DOHH2 (cell line): ENCODE measurements around the gene ARHGDIA.

ENCODE experiments used
- EZH2phosphoT487 ChIP-seq: fragments of 200-600 bp; sonication (generic); IDR thresholded peaks from 2 replicates; pipeline ENCODE4 v1.6.1; 2017; ENCODE audit warnings: borderline replicate concordance, mild to moderate bottlenecking, antibody characterized with exemption, low read length, moderate library complexity, mixed read lengths
- TF ChIP-seq, protein P1 (sequence below): fragments of 200-600 bp; sonication (generic); IDR thresholded peaks from one replicate; pipeline ENCODE4 v1.5.1; 2014; ENCODE audit warnings: antibody characterized with exemption, mild to moderate bottlenecking, low read depth, low read length; ENCODE audit not compliant: poor library complexity, severe bottlenecking

DNA sequence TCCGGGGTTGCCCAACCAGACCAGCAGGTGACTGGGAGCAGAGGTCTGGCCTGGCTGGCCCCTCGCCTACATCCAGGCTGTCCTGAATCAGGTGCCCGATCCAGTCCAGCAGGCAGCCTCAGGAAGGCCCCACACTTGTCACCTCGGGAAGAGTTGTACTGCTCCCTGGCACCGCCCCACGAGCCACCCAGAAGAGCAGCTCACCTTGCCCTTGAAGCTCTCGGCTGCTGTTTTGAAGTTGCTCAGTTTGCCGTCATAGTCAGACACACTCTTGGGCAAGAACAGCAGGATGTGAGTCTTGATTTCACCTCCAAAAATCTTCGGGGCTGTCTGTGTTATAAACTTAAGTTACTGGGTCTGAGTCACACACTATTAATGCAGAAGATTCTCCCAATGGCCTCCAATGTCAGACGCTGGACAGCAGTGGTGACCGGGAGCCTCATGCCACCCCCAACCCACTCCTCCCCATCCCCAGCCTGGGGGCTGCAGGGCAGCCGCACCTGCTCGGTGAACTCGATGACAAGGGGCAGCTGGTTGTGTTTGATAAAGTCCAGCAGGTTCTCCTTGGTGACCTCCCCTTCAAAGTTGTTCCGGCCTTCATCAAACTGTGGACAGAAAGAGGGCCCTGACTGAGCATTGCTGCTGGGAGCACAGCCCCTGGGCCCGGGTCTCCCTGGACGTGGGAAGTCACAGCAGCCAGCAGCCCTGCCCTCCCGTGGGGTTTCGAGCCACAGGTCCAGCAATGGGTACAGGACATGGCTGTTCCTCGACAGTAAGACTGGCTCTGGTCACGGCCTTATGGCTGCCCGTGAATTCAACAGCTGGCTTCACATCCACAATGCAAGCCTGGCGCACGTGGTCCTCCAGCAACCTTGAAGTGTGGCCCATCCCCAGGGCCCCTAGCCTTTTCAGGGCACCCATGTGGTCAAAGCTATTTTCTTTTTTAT lies 24.1 kb downstream of the ARHGDIA start:
- TF ChIP-seq, protein P1, sequence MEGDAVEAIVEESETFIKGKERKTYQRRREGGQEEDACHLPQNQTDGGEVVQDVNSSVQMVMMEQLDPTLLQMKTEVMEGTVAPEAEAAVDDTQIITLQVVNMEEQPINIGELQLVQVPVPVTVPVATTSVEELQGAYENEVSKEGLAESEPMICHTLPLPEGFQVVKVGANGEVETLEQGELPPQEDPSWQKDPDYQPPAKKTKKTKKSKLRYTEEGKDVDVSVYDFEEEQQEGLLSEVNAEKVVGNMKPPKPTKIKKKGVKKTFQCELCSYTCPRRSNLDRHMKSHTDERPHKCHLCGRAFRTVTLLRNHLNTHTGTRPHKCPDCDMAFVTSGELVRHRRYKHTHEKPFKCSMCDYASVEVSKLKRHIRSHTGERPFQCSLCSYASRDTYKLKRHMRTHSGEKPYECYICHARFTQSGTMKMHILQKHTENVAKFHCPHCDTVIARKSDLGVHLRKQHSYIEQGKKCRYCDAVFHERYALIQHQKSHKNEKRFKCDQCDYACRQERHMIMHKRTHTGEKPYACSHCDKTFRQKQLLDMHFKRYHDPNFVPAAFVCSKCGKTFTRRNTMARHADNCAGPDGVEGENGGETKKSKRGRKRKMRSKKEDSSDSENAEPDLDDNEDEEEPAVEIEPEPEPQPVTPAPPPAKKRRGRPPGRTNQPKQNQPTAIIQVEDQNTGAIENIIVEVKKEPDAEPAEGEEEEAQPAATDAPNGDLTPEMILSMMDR: no peak
- TF ChIP-seq EZH2phosphoT487: no peak
